BLaER1 (cell line): ENCODE measurements around the gene CLOCK.

Experiments
- H3K27ac ChIP-seq: shearing (Covaris generic); formaldehyde crosslinking; 2 replicates; pipeline ENCODE4 v1.8.1; 2022
- H3K27me3 ChIP-seq: shearing (Covaris generic); formaldehyde crosslinking; 2 replicates; pipeline ENCODE4 v1.8.1; 2022
- H3K36me3 ChIP-seq: shearing (Covaris generic); formaldehyde crosslinking; 2 replicates; pipeline ENCODE4 v1.8.1; 2022
- H3K4me1 ChIP-seq: shearing (Covaris generic); formaldehyde crosslinking; 2 replicates; pipeline ENCODE4 v1.8.1; 2022
- H3K4me2 ChIP-seq: shearing (Covaris generic); formaldehyde crosslinking; 2 replicates; pipeline ENCODE4 v1.8.1; 2022
- H3K4me3 ChIP-seq: shearing (Covaris generic); formaldehyde crosslinking; 2 replicates; pipeline ENCODE4 v1.8.1; 2022
- H3K9ac ChIP-seq: shearing (Covaris generic); formaldehyde crosslinking; 2 replicates; pipeline ENCODE4 v1.8.1; 2022
- H3K9me3 ChIP-seq: shearing (Covaris generic); formaldehyde crosslinking; 2 replicates; pipeline ENCODE4 v1.8.1; 2022
- H4K20me1 ChIP-seq: shearing (Covaris generic); formaldehyde crosslinking; 2 replicates; pipeline ENCODE4 v1.8.1; 2022
- Cebpa-rat ChIP-seq: shearing (Covaris generic); IDR thresholded peaks from 2 replicates; pipeline ENCODE4 v1.8.1; 2022

CLOCK gene

DNA sequence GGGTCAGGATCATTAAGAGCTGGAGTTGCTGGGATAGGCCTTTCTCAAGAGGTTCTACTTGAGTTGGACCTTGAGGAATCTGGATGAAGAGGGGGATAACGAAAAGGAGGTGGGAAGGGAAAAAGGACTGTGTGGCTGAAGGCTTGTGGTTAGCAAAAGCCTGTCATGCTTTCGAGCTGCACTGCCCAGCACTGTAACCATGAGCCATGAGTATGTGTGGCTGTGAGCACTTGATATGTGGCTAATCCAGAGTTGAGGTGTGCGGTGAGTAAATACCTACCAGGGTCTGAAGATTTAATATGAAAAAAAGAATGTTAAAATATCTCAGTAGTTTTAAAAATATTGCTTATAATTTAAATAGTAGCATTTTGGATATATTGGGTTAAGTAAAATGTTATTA lies 139.6 kb downstream of the CLOCK start:
- Histone ChIP-seq H3K4me1 (peaks cover 39% of the 10 kb centered on the region), H3K4me2 (no peak overlapping the region), H3K9ac (no peak overlapping the region), H3K9me3 (no peaks in the 10 kb centered on the region), H4K20me1 (peaks cover 99% of the 10 kb centered on the region), H3K4me3 (no peak overlapping the region), H3K27ac (no peak overlapping the region), H3K36me3 (peaks cover 71% of the 10 kb centered on the region), H3K27me3 (no peaks in the 10 kb centered on the region)
- TF ChIP-seq Cebpa-rat: no peak

DNA sequence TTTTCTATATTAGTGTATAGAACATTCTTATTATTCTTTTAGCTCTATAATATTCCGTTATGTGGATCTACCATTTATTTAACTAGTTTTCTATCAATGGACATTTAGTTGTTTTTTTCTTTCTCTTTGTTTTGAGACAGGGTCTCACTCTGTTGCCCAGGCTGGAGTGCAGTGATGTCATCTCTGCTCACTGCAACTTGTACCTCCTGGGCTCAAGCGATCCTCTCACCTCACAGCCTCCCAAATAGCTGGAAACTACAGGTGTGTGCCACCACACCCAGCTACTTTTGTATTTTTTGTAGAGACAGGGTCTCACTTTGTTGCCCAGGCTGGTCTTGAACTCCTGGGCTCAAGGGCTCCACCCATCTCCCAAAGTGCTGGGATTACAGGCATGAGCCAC lies 140.2 kb downstream of the CLOCK start:
- no peak for TF ChIP-seq Cebpa-rat
- Histone ChIP-seq H3K9me3 (no peaks in the 10 kb centered on the region), H3K9ac (no peak overlapping the region), H3K4me2 (no peak overlapping the region), H3K4me3 (no peak overlapping the region), H3K36me3 (peaks cover 69% of the 10 kb centered on the region), H3K4me1 (peaks cover 39% of the 10 kb centered on the region), H3K27me3 (no peaks in the 10 kb centered on the region), H4K20me1 (peaks cover 98% of the 10 kb centered on the region), H3K27ac (no peak overlapping the region)

DNA sequence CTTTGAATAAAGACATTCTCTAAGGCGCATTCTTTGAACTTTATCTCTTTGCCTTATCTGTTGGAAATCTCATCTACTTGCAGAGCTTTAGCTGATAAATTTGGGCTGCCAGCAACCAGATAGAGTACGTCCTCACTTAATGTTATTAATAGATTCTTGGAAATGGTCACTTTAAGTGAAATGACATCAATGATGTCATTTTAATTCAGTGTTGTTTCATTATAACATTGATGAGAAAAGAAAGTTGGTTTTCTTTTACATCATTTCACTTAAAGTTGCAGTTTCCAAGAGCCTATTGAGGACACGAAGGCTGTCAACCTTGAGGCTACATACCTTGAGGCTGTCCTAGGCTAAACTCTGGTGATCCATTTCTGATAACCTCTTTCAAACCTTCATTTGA lies 141.6 kb downstream of the CLOCK start:
- Histone ChIP-seq H3K27me3 (no peaks in the 10 kb centered on the region), H3K9me3 (no peaks in the 10 kb centered on the region), H3K9ac (no peak overlapping the region), H3K27ac (no peak overlapping the region), H4K20me1 (peaks cover 97% of the 10 kb centered on the region), H3K4me2 (no peak overlapping the region), H3K36me3 (peaks cover 66% of the 10 kb centered on the region), H3K4me1 (peaks cover 36% of the 10 kb centered on the region), H3K4me3 (no peak overlapping the region)
- no peak for TF ChIP-seq Cebpa-rat

DNA sequence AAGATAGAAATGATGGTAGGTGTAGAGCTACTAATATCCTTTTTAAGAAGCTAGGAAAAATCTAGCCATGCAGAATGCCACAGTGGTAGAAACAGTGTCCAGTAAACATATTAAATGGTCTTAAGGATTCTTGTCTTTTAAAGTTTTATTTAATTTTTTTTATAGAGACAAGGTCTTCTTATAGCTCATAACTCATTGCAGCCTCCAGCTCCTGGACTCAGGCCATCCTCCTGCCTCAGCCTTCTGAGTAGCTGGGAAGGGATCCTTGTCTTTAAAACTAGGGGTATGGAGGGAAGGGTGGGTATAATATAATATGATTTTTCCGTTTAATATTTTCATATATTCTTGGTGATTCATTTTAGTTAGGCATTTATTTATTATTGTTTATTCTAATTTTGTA lies 147.1 kb downstream of the CLOCK start:
- TF ChIP-seq Cebpa-rat: no peak
- no peaks in the 10 kb centered on the region for H3K27me3 ChIP-seq
- H3K9ac ChIP-seq: no peak overlapping the region
- H3K4me2 ChIP-seq: peak overlapping the region; percentile 98
- peaks cover 42% of the 10 kb centered on the region for H3K36me3 ChIP-seq
- H3K4me1 ChIP-seq: peaks cover 35% of the 10 kb centered on the region
- H3K9me3 ChIP-seq: no peaks in the 10 kb centered on the region
- H3K4me3 ChIP-seq: no peak overlapping the region
- H3K27ac ChIP-seq: no peak overlapping the region
- peaks cover 83% of the 10 kb centered on the region for H4K20me1 ChIP-seq

DNA sequence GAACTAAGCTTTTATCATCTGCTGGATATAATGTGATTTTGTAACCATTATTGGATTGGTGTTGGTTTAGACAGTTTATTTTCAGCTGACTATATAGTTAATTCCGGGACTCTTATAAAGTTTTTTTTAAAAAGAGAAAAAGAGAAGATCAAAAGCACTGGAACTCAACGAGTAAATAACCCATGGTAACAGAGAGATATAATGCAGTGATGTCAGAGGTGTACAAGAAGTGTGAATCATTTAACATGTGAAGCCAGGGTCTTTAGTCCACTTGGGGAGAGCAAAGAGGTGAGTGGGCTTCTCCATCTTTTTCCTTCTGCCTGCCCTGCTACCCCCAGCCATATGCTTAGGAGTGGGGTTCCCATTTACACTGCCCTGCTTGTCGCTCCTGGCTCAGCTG lies 147.7 kb downstream of the CLOCK start:
- Histone ChIP-seq H4K20me1 (peaks cover 77% of the 10 kb centered on the region), H3K27ac (no peak overlapping the region), H3K4me3 (no peak overlapping the region), H3K9ac (no peak overlapping the region), H3K36me3 (peaks cover 36% of the 10 kb centered on the region), H3K4me2 (peak overlapping the region; percentile 98), H3K9me3 (no peaks in the 10 kb centered on the region), H3K27me3 (no peaks in the 10 kb centered on the region), H3K4me1 (peaks cover 35% of the 10 kb centered on the region)
- no peak for TF ChIP-seq Cebpa-rat

DNA sequence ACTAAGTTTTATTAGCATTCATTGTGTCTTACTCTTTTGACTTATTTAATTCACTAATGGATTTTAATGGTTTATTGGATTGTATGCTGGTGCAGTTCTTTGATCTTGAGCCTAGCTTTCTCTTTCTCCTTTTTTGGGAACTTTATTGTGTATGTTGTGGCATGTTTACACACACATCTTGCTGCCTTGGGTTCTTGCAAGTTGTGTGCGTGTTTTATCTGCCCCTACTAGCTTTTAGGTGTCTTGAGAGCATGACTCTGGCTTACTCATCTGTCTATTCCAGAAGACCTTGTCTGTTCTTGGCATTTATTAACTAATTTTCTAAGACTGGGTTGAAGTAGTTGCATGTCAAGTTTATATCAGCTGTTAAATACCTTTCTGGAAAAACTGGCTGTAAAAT lies 148.2 kb downstream of the CLOCK start:
- Histone ChIP-seq H3K4me3 (peak overlapping the region; percentile 94), H3K9me3 (no peaks in the 10 kb centered on the region), H3K27ac (no peak overlapping the region), H3K27me3 (no peaks in the 10 kb centered on the region), H3K4me1 (peaks cover 40% of the 10 kb centered on the region), H3K36me3 (peaks cover 31% of the 10 kb centered on the region), H3K4me2 (peak overlapping the region; percentile 98), H4K20me1 (peaks cover 72% of the 10 kb centered on the region), H3K9ac (peak overlapping the region; percentile 94)
- TF ChIP-seq Cebpa-rat: no peak

DNA sequence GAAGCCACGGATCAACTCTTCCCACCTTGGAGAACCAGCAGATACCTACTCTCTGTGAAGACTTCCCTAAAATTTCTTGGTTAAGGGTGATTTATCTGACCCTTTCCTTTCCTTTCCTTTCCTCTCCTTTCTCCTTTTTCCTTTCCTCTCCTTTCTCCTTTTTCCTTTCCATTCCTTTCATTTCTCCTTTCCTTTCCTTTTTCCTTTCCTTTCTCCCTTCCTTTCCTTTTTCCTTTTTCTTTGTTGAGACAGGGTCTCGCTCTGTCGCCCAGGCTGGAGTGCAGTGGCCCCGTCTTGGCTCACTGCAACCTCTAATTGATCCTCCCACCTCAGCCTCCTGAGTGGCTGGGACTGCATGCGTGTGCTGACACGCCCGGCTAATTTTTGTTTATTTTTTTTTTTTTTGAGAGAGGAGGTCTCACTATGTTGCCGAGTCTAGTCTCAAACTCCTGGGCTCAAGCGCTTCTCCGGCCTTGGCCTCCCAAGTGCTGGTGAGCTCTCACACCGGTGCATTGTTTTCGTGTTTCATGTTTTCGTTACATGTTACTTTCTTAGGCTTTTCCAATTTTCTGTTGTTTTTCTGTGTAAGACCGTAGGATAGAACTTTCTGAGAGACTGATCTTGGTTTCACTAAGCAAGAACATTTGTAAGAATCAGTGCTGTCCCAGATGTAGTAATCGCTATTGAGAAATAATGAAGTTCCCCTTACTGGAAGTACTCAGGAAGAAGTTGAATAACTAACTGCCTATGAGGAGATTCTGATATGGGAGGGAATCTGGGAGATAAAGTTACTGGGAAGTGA lies 149.0 kb downstream of the CLOCK start:
- Histone ChIP-seq H3K4me1 (peaks cover 43% of the 10 kb centered on the region), H3K4me3 (peak overlapping the region; percentile 94), H3K27ac (peak overlapping the region; percentile 94), H3K36me3 (peaks cover 27% of the 10 kb centered on the region), H3K9ac (peak overlapping the region; percentile 94), H3K27me3 (no peaks in the 10 kb centered on the region), H3K4me2 (peak overlapping the region; percentile 98), H3K9me3 (no peaks in the 10 kb centered on the region), H4K20me1 (peaks cover 64% of the 10 kb centered on the region)
- TF ChIP-seq Cebpa-rat: no peak

DNA sequence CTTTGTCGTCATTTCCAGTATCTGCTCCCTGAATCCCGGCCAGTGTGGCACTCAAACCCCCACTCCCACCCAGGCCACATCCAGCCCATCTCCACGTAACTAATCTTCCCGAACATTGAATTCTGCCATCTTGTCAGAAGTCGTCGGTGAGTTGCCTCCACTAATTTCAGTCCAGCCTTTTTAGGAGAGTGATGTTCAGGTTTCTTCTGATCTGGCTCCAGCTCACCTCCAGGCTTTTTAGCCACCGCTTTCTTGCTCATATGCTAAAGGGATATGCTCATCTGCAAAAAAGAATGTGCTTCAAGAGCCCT lies 149.6 kb downstream of the CLOCK start:
- peak overlapping the region; percentile 94 for H3K4me3 ChIP-seq
- TF ChIP-seq Cebpa-rat: no peak
- peaks cover 43% of the 10 kb centered on the region for H3K4me1 ChIP-seq
- H3K36me3 ChIP-seq: peaks cover 27% of the 10 kb centered on the region
- H3K9ac ChIP-seq: peak overlapping the region; percentile 94
- H4K20me1 ChIP-seq: peaks cover 59% of the 10 kb centered on the region
- peak overlapping the region; percentile 94 for H3K27ac ChIP-seq
- peak overlapping the region; percentile 98 for H3K4me2 ChIP-seq
- no peaks in the 10 kb centered on the region for H3K9me3 ChIP-seq
- H3K27me3 ChIP-seq: no peaks in the 10 kb centered on the region

DNA sequence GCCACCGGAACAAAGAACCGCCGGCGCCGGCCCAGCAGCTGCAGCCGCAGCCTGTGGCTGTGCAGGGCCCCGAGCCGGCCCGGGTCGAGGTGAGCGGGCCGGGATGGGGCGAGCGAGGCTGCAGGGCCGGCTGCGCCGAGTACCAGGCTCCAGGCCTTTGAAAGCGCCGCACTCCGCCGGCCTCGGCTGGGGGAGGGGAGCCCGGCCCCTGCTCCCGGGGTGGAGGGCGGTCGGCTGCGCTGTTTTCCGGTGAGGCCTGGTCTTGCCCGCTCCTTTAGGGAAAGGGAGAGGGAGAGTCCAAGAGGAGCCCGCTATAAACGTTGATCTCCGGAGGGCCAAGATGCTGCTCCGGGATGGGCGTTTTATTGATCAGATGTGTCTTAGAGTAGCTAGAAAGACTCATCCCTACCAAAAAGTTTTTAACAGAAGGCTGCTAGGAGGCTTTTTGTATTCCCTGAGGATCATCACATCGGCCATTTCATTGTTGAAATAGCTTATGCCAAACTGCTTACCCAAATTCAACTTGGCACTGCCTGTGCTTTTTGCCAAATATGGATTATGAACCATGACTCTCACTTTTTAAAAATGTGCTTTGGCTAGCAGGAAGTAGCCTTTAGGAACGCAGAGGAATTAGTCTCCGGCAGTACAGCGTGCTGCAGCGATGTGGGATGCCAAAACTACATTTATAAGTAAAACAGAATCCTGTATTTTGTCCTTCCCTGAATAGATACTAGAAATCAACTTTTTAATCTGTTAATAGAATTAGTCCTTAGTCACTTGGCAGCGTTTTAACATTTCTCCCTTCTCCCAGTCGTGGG lies 150.2 kb downstream of the CLOCK start:
- TF ChIP-seq Cebpa-rat: no peak

DNA sequence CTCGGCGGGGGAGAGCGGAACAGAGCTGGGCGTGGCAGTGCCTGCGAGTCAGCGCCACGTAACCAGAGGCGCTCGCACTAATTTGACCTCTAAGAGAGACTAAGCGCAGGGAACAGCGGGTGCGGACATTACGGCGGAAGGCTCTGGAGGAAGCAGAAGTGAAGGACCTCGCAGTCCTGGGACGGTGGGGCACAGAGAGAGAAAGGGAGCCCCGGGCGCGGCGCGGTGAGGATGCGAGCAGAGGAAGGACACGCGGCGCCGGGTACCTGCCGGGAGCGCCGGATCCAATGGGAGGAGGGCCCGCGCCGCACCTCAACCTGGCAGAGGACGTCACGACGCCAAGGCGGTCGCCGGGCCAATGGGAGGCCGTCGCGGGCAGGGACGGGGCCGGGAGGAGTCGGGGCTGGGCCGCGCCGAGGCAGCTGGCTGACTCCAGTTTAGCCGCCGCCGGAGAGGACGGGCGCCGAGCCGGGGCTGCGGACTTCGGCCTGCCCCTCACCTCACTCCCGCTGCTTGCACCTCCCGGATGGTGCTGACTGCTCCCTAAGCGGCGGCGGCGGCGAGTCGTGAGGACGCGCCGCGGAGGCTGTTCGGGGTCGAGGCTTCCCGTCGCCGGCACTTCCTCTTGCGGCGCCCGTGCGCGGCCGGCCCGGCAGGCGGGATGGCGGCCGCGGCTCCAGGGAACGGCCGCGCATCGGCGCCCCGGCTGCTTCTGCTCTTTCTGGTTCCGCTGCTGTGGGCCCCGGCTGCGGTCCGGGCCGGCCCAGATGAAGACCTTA lies 151.0 kb downstream of the CLOCK start, which contains the start of gene TMEM165:
TMEM165 (plus strand) TSS at position 429 of the 779 bp plus-strand sequence; CDS start at position 662, 233 bp downstream.
- H4K20me1 ChIP-seq: peaks cover 46% of the 10 kb centered on the region
- peaks cover 43% of the 10 kb centered on the region for H3K4me1 ChIP-seq
- peak within 1 kb of the TSS; percentile 98 for H3K4me2 ChIP-seq
- no peaks in the 10 kb centered on the region for H3K27me3 ChIP-seq
- no peak for TF ChIP-seq Cebpa-rat
- H3K9me3 ChIP-seq: no peaks in the 10 kb centered on the region
- peaks cover 15% of the 10 kb centered on the region for H3K36me3 ChIP-seq
- H3K9ac ChIP-seq: peak within 1 kb of the TSS; percentile 94
- peak within 1 kb of the TSS; percentile 94 for H3K4me3 ChIP-seq
- peak within 1 kb of the TSS; percentile 94 for H3K27ac ChIP-seq

More for the DNA sequence above, 150.2 kb downstream of the CLOCK start:
- Histone ChIP-seq H3K4me3 (peak overlapping the region; percentile 94), H3K9me3 (no peaks in the 10 kb centered on the region), H3K4me1 (peaks cover 43% of the 10 kb centered on the region), H3K27ac (peak overlapping the region; percentile 94), H4K20me1 (peaks cover 54% of the 10 kb centered on the region), H3K4me2 (peak overlapping the region; percentile 98), H3K27me3 (no peaks in the 10 kb centered on the region), H3K9ac (peak overlapping the region; percentile 94), H3K36me3 (peaks cover 23% of the 10 kb centered on the region)
